CD4-positive, alpha-beta T cell treated with Interleukin-15 for 1 hour (primary cell): ENCODE measurements around the gene CHRNA1.

Source experiments
- DNase-seq: peaks from one replicate; pipeline ENCODE4 v3.0.0-alpha.2; 2020

Gene CHRNA1

GRCh38 chr2:174756743-174757142, 7.5 kb downstream of the CHRNA1 start:
- no peak for DNase-seq

GRCh38 chr2:174753038-174753633, 11.1 kb downstream of the CHRNA1 start:
- DNase-seq: peak; percentile 70

GRCh38 chr2:174752403-174753037, 11.8 kb downstream of the CHRNA1 start:
- DNase-seq: peak; percentile 36

GRCh38 chr2:174750923-174751441, 13.3 kb downstream of the CHRNA1 start:
- DNase-seq: peak; percentile 56

GRCh38 chr2:174749793-174750192, 14.5 kb downstream of the CHRNA1 start:
- peak; percentile 28 for DNase-seq

- DNase-seq: peak; percentile 62
Observed at GRCh38 chr2:174748948-174749347, 15.3 kb downstream of the CHRNA1 start.

- no peak for DNase-seq
Observed at GRCh38 chr2:174745142-174745541, 19.1 kb downstream of the CHRNA1 start.

GRCh38 chr2:174744111-174744510, 20.2 kb downstream of the CHRNA1 start:
- no peak for DNase-seq

GRCh38 chr2:174740721-174741120, 23.6 kb downstream of the CHRNA1 start:
- no peak for DNase-seq

- no peak for DNase-seq
Observed at GRCh38 chr2:174738841-174739240, 25.4 kb downstream of the CHRNA1 start.

- no peak for DNase-seq
Observed at GRCh38 chr2:174731546-174731945, 32.7 kb downstream of the CHRNA1 start.

GRCh38 chr2:174730698-174731018, 33.6 kb downstream of the CHRNA1 start:
- no peak for DNase-seq

GRCh38 chr2:174729797-174730697, 34.2 kb downstream of the CHRNA1 start:
- no peak for DNase-seq

- DNase-seq: no peak
Observed at GRCh38 chr2:174728096-174728495, 36.2 kb downstream of the CHRNA1 start.

GRCh38 chr2:174726212-174726611, 38.1 kb downstream of the CHRNA1 start:
- no peak for DNase-seq

- DNase-seq: no peak
Observed at GRCh38 chr2:174722942-174723592, 41.2 kb downstream of the CHRNA1 start.

- no peak for DNase-seq
Observed at GRCh38 chr2:174719016-174719415, 45.3 kb downstream of the CHRNA1 start.

GRCh38 chr2:174718591-174718990, 45.7 kb downstream of the CHRNA1 start:
- no peak for DNase-seq

- no peak for DNase-seq
Observed at GRCh38 chr2:174717916-174718315, 46.4 kb downstream of the CHRNA1 start.

GRCh38 chr2:174717273-174717672, 47.0 kb downstream of the CHRNA1 start:
- no peak for DNase-seq

- no peak for DNase-seq
Observed at GRCh38 chr2:174716785-174717184, 47.5 kb downstream of the CHRNA1 start.

- no peak for DNase-seq
Observed at GRCh38 chr2:174713686-174714085, 50.6 kb downstream of the CHRNA1 start.

GRCh38 chr2:174711206-174711605, 53.1 kb downstream of the CHRNA1 start:
- no peak for DNase-seq
